PC-9 (cell line): Measurements from ENCODE around the gene ADORA2A.

Experiments
- EZH2 ChIP-seq: fragments of 200-600 bp; sonication (generic); IDR thresholded peaks from 2 replicates; pipeline ENCODE4 v1.8.0; 2017; ENCODE audit warnings: antibody characterized with exemption, low read depth
- TF ChIP-seq, protein P1 (sequence below): fragments of 200-600 bp; sonication (generic); conservative IDR thresholded peaks from 2 replicates; pipeline ENCODE4 v1.6.1; 2017; ENCODE audit warnings: mixed run types, antibody characterized with exemption, mild to moderate bottlenecking, moderate library complexity

DNA sequence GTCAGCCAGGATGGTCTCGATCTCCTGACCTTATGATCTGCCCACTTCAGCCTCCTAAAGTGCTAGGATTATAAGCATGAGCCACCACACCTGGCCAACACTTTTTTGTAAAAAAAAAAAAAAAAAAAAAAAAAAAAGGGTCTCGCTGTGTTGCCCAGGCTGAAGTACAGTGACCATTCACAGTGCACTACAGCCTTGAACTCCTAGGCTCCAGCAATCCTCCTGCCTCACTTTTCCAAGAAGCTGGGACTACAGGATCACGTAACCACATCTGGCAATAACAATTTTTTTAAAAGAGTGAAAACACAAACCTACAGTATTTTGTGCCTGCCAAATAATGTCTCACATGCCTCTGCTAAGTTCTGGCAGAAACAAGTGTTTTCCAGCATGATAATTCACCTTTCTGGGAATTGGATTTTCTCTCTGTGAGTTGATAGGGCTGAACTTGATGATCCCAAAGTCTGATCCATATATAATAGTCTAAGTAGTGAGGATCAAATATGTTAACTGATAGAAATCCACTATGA, 30.6 kb downstream of the ADORA2A start:
- TF ChIP-seq, protein P1, sequence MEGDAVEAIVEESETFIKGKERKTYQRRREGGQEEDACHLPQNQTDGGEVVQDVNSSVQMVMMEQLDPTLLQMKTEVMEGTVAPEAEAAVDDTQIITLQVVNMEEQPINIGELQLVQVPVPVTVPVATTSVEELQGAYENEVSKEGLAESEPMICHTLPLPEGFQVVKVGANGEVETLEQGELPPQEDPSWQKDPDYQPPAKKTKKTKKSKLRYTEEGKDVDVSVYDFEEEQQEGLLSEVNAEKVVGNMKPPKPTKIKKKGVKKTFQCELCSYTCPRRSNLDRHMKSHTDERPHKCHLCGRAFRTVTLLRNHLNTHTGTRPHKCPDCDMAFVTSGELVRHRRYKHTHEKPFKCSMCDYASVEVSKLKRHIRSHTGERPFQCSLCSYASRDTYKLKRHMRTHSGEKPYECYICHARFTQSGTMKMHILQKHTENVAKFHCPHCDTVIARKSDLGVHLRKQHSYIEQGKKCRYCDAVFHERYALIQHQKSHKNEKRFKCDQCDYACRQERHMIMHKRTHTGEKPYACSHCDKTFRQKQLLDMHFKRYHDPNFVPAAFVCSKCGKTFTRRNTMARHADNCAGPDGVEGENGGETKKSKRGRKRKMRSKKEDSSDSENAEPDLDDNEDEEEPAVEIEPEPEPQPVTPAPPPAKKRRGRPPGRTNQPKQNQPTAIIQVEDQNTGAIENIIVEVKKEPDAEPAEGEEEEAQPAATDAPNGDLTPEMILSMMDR, result no peak
- TF ChIP-seq EZH2, result no peak
